Fibroblast of villous mesenchyme (primary cell): Measurements from ENCODE around the gene ZNF284. TPM values are rescaled to one million over a fixed set of nuclear protein-coding genes. Genes with fewer than 3 reads are reported as not detected.

Experiments
- small RNA-seq: library from RNA; depleted of rRNA; stranded (forward); fragments of <200 nt; gene quantifications from one replicate; pipeline ENCODE3, GENCODE V24; 2012
- total RNA-seq: library from RNA; depleted of rRNA; stranded (reverse); fragments of >200 nt; gene quantifications from 2 replicates; pipeline ENCODE4 v1.2.3, GENCODE V29; 2012

Gene ZNF284
- total RNA-seq, 1 donor = 3.9 TPM

Small RNA genes within 50 kb of the gene (small RNA-seq; reads per million reads assigned to genes)
- gene RNU6-902P = not detected

Other genes starting within 250 kb of the ZNF284 start
- gene ZNF283, start 244.8 kb upstream of the ZNF284 start, total RNA-seq = 10.6 and 29.8 TPM in 2 replicates
- 0.97 and 3.0 TPM in 2 replicates for gene ZNF404, start 188.2 kb upstream of the ZNF284 start, total RNA-seq
- 18.4 and 25.5 TPM in 2 replicates for gene ZNF45, start 136.9 kb upstream of the ZNF284 start, total RNA-seq
- gene ZNF221, start 120.9 kb upstream of the ZNF284 start, total RNA-seq = 7.4 and 10.4 TPM in 2 replicates
- 5.8 and 10.8 TPM in 2 replicates for gene ZNF155, start 88.0 kb upstream of the ZNF284 start, total RNA-seq
- gene ZNF230, start 69.2 kb upstream of the ZNF284 start, total RNA-seq = 2.6 and 3.9 TPM in 2 replicates
- 6.1 and 6.9 TPM in 2 replicates for gene ZNF222, start 46.8 kb upstream of the ZNF284 start, total RNA-seq
- gene ZNF223, start 20.1 kb upstream of the ZNF284 start, total RNA-seq = 4.5 and 5.6 TPM in 2 replicates
- 20.0 and 28.9 TPM in 2 replicates for gene ZNF224, start 22.2 kb downstream of the ZNF284 start, total RNA-seq
- gene ZNF225, start 41.2 kb downstream of the ZNF284 start, total RNA-seq = 4.5 and 7.3 TPM in 2 replicates
- gene ZNF234, start 69.4 kb downstream of the ZNF284 start, total RNA-seq = 8.4 and 12.5 TPM in 2 replicates
- gene ZNF226, start 92.9 kb downstream of the ZNF284 start, total RNA-seq = 15.5 and 21.2 TPM in 2 replicates
- 15.8 and 18.6 TPM in 2 replicates for gene ZNF227, start 140.4 kb downstream of the ZNF284 start, total RNA-seq
- gene ZNF233, start 187.7 kb downstream of the ZNF284 start, total RNA-seq = 0.32 and 2.2 TPM in 2 replicates
- 4.8 and 8.2 TPM in 2 replicates for gene ZNF235, start 232.9 kb downstream of the ZNF284 start, total RNA-seq